Measurements from ENCODE around the gene RER1.

RER1 gene

DNA sequence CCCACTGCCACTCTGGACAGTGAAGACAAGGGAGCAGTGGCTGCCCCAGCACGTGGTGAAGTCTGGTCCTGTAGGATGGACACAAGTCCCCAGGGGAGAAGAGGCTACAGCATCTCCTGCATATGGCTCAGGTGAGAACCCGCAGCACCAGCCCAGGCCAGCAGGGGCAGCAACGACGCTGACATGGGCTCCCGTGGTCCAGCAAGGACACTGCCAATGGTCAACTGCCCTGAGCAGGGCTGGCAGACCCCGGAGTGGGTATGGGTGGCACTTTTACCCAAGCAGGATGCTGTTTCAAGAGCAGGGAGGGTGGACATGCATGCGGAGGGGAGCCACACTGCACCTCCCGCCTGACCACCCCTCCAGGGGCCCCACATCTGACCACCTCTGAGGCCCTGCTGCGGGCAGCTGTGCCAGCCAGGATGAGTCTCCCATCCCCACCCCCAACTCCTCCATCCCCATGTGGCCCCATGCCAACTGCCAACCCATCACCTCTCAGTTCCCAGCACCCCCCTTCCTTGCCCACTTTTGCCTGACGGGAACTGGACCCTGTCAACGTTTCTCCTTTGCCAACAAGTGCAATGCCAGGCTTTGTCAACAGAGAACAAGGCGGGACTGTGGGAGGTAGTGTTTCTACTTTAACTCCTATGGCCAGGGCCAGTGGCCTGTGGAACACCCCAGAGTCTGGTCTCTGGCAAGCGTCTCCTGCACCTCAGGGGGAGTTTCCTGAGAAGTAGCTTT lies 8.8 kb upstream of the RER1 start:
- Mint-ChIP-seq H3K4me3 (no peak overlapping the region), H3K9me3 (no peaks in the 10 kb centered on the region), H3K36me3 (ENCODE audit: insufficient read depth) (no peaks in the 10 kb centered on the region), H3K4me1 (no peaks in the 10 kb centered on the region), H3K27ac (ENCODE audit: low read depth) (no peak overlapping the region), H3K27me3 (no peaks in the 10 kb centered on the region)
- DNase-seq (ENCODE audit: low spot score in 2 of 2) = no peak
- no peak for ATAC-seq (replicated peaks; ENCODE audit: extremely low read depth, poor library complexity, severe bottlenecking)

GRCh38 chr1:2383576-2383975 lies 8.1 kb upstream of the RER1 start:
- H3K36me3 Mint-ChIP-seq (ENCODE audit: insufficient read depth) = no peaks in the 10 kb centered on the region
- H3K4me3 Mint-ChIP-seq = no peak overlapping the region
- ATAC-seq (replicated peaks; ENCODE audit: extremely low read depth, poor library complexity, severe bottlenecking) (no peak), DNase-seq (ENCODE audit: low spot score in 2 of 2) (no peak)
- no peaks in the 10 kb centered on the region for H3K4me1 Mint-ChIP-seq
- no peak overlapping the region for H3K27ac Mint-ChIP-seq (ENCODE audit: low read depth)
- no peaks in the 10 kb centered on the region for H3K27me3 Mint-ChIP-seq
- H3K9me3 Mint-ChIP-seq = no peaks in the 10 kb centered on the region

DNA sequence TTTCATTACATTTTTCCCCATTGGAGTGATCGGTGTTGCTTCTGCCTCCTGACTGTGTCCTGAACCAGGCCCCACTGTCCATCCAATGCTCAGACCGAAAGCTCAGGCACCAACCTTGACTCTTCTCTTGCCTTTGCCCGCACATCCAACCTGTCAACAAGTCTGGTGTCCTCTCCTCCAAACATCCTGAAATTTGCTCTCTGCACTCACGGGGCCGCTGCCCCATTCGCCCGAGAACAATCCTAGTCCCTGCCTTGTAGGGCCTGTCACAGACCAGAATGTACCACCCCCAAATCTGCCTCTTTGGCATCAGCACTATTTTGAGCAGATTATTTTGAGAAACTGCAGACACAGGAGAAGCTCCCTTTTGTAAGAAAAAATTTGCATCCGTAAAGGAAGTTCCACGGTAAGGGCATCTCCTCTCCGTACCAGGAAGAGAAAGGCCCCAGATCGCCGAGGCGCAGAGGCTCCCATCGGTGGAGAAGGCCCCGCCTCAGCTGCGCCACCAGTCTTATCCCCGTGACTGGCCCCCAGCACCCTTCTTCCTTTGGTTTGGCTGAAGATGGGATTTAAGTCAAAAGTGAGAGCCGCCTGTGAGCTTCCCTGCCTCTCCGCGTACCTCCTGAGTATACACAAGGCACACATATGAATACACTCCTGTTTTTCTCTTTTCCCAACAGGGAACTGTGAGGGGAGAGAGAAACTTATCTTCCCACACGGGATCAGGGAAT lies 7.3 kb upstream of the RER1 start:
- peaks cover under 1% of the 10 kb centered on the region for H3K36me3 Mint-ChIP-seq (ENCODE audit: insufficient read depth)
- no peak for ATAC-seq (replicated peaks; ENCODE audit: extremely low read depth, poor library complexity, severe bottlenecking)
- H3K4me3 Mint-ChIP-seq = no peak overlapping the region
- no peak overlapping the region for H3K27ac Mint-ChIP-seq (ENCODE audit: low read depth)
- DNase-seq (ENCODE audit: low spot score in 2 of 2) = no peak
- H3K27me3 Mint-ChIP-seq = no peaks in the 10 kb centered on the region
- H3K4me1 Mint-ChIP-seq = no peaks in the 10 kb centered on the region
- no peaks in the 10 kb centered on the region for H3K9me3 Mint-ChIP-seq

DNA sequence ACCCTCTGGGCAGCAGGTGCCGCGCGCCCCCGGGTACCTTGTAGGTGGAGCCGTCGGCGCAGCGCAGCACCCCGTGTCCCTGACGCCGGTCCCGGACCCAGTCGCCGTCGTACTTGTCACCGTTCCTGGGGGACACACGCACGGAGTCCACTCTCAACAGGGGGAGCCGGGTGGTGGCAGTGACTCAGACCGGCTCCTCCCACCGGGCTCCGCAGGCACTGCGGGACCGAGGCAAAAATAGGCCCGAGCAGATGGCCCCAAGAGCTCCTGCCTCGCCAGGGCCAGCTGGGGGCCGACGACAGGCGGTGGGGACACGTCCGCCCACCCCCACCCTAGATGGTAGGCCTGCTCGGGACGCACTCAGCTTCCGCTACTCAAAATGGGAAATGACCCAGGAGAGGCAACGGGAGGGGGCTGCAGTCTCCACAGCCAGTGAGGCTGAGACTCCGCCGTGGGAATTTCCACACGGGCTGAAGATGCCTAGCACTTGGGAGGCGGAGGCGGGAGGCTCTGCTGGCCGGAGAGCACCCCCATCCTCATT lies 6.6 kb upstream of the RER1 start:
- Mint-ChIP-seq H3K4me1 (no peaks in the 10 kb centered on the region), H3K4me3 (no peak overlapping the region), H3K27me3 (no peaks in the 10 kb centered on the region), H3K27ac (ENCODE audit: low read depth) (no peak overlapping the region), H3K9me3 (no peaks in the 10 kb centered on the region), H3K36me3 (ENCODE audit: insufficient read depth) (peaks cover 4% of the 10 kb centered on the region)
- ATAC-seq (replicated peaks; ENCODE audit: extremely low read depth, poor library complexity, severe bottlenecking) (no peak), DNase-seq (ENCODE audit: low spot score in 2 of 2) (no peak)

DNA sequence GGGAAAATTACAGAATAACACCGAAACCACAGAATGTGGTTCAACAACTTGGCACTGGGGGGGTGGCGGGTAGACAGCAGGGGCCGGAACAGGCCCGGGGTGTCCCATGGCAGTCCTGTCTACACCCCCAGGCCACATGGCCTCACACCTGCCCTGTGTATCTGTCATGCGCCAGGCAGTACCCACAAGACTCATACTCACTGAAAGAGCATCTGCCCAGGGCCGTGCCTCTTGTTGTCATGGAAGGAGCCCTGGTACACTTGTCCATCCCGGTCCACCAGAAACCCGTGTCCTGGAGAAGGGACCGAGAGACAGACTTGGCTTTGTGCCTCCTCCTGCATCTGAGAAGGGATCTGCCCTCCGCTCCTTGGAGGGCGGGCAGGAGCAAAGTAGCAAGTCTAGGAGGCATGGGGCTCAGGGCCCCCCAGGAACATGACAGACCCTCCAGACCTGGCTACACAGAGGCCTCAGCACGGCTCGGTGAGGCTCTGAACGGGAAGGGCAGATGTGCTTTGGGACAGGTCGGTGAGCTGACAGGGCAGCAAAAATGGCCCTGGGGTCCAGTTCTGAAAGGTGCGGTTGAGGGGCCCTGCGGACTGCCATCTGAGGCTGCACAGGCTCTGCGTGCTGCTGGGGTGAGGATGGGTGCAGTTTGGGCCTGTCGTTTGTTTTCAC lies 5.9 kb upstream of the RER1 start:
- H3K9me3 Mint-ChIP-seq = no peaks in the 10 kb centered on the region
- H3K4me1 Mint-ChIP-seq = no peaks in the 10 kb centered on the region
- H3K27me3 Mint-ChIP-seq = no peaks in the 10 kb centered on the region
- ATAC-seq (replicated peaks; ENCODE audit: extremely low read depth, poor library complexity, severe bottlenecking) (no peak), DNase-seq (ENCODE audit: low spot score in 2 of 2) (no peak)
- H3K4me3 Mint-ChIP-seq = no peak overlapping the region
- H3K36me3 Mint-ChIP-seq (ENCODE audit: insufficient read depth) = peaks cover 5% of the 10 kb centered on the region
- peak overlapping the region; percentile 16 for H3K27ac Mint-ChIP-seq (ENCODE audit: low read depth)

GRCh38 chr1:2386636-2387611 lies 4.7 kb upstream of the RER1 start:
- DNase-seq (ENCODE audit: low spot score in 2 of 2) (no peak), ATAC-seq (replicated peaks; ENCODE audit: extremely low read depth, poor library complexity, severe bottlenecking) (no peak)
- H3K4me1 Mint-ChIP-seq = no peaks in the 10 kb centered on the region
- peaks cover 9% of the 10 kb centered on the region for H3K36me3 Mint-ChIP-seq (ENCODE audit: insufficient read depth)
- H3K27me3 Mint-ChIP-seq = no peaks in the 10 kb centered on the region
- no peaks in the 10 kb centered on the region for H3K9me3 Mint-ChIP-seq
- no peak overlapping the region for H3K27ac Mint-ChIP-seq (ENCODE audit: low read depth)
- H3K4me3 Mint-ChIP-seq = no peak overlapping the region

DNA sequence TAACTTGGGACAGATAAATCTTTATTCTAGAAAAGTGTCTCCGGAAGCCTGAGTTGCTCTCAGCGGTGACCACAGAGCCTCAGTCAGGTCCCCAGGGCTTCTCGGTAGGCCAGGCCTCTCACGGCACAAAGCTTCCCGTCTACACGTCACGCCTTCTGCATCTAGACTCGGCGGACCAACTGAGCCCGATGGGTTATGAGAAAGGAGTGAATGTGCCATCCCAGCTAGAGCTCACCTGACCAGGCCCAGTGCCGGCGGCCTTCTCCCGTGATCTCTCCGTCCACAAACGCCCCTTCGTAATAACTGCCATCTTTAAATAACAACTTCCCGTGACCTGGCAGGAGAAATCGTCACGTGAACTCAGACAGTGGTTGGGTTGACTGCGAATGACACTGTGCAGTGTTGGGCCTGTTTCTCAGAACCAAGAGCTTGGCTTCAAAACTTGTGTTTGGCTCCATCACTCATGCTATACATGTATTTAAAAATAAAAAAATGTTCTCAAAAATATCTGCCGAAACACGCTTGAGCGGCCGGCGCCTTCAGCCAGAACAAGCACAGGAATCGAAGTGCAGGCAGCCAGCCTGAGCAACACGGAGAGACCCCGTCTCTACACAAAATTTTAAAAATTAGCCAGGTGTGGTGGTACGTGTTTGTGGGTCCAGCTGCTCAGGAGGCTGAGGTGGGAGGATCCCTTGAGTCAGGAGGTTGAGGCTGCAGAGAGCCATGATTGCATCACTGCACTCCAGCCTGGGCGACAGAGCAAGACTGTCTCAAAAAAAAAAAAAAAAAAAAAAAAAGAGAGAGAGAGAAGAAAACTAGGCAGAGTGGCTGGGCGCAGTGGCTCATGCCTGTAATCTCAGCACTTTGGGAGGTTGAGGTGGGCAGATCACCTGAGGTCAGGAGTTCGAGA lies 3.4 kb upstream of the RER1 start:
- peak overlapping the region; percentile 46 for H3K27ac Mint-ChIP-seq (ENCODE audit: low read depth)
- peaks cover 11% of the 10 kb centered on the region for H3K4me1 Mint-ChIP-seq
- no peak overlapping the region for H3K4me3 Mint-ChIP-seq
- no peak for ATAC-seq (replicated peaks; ENCODE audit: extremely low read depth, poor library complexity, severe bottlenecking)
- H3K9me3 Mint-ChIP-seq = no peaks in the 10 kb centered on the region
- no peak for DNase-seq (ENCODE audit: low spot score in 2 of 2)
- no peaks in the 10 kb centered on the region for H3K27me3 Mint-ChIP-seq
- H3K36me3 Mint-ChIP-seq (ENCODE audit: insufficient read depth) = peaks cover 12% of the 10 kb centered on the region

DNA sequence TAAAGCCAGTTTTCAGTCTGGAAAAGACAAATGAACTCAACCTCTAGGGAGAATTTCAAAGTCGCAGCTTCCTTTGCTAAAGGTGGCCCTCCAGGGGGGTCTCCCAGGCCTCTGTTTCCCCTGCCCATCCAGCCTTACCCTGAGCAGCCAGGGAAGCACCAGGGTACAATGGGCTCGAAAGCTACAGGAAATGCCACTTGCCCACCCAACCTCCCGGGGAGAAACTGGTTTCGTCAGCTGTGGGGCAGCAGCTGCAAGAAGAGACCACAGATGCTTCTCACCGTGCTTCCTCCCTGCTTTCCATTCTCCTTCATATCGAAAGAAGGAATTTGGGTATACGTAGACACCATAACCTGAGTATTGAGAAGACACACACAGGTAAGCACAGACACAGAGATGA lies 2.0 kb upstream of the RER1 start:
- Mint-ChIP-seq H3K27me3 (no peaks in the 10 kb centered on the region), H3K4me3 (peak overlapping the region; percentile 85), H3K4me1 (peaks cover 24% of the 10 kb centered on the region), H3K9me3 (no peaks in the 10 kb centered on the region), H3K36me3 (ENCODE audit: insufficient read depth) (peaks cover 16% of the 10 kb centered on the region), H3K27ac (ENCODE audit: low read depth) (no peak overlapping the region)
- ATAC-seq (replicated peaks; ENCODE audit: extremely low read depth, poor library complexity, severe bottlenecking) = no peak
- DNase-seq (ENCODE audit: low spot score in 2 of 2) = no peak

DNA sequence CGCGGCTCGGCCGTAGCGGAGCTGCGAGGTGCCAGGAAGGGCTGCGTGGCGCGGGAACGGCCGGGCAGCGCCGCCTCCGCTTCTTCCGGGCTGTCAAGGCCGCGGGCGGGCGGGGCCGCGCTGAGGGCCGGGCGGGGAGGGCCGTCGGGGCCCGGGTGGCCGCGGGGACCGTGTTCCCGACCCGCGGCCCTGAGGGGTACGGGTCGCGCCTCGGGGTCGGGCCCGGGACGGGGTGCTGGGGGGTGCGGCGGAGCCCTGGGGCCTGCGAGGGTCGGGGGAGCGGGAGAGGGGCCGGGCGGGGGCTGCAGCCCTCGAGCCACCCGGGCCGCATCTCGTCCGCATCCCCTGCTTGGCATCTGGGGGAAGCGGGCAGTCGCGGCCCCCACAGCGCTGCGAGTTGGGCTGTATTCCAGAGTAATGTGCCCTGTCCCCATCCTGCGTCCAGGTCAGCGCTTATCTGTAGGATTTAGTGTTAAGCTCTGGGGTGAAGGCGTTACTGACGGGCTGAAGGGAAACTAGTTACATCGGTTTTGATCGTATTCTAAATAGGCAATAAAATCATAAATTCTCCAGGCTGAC lies 379 bp downstream of the RER1 start:
- DNase-seq (ENCODE audit: low spot score in 2 of 2) (no peak), ATAC-seq (replicated peaks; ENCODE audit: extremely low read depth, poor library complexity, severe bottlenecking) (peak; percentile 12)
- H3K4me1 Mint-ChIP-seq = peaks cover 31% of the 10 kb centered on the region
- H3K27ac Mint-ChIP-seq (ENCODE audit: low read depth) = peak overlapping the region; percentile 92
- no peaks in the 10 kb centered on the region for H3K27me3 Mint-ChIP-seq
- peaks cover 30% of the 10 kb centered on the region for H3K36me3 Mint-ChIP-seq (ENCODE audit: insufficient read depth)
- H3K9me3 Mint-ChIP-seq = no peaks in the 10 kb centered on the region
- peak overlapping the region; percentile 85 for H3K4me3 Mint-ChIP-seq

GRCh38 chr1:2392686-2393085 lies 1.0 kb downstream of the RER1 start:
- H3K9me3 Mint-ChIP-seq = no peaks in the 10 kb centered on the region

GRCh38 chr1:2393471-2393877 lies 1.8 kb downstream of the RER1 start:
- Mint-ChIP-seq H3K4me1 (peaks cover 31% of the 10 kb centered on the region), H3K4me3 (peak overlapping the region; percentile 85), H3K27me3 (no peaks in the 10 kb centered on the region), H3K9me3 (no peaks in the 10 kb centered on the region), H3K27ac (ENCODE audit: low read depth) (peak overlapping the region; percentile 92), H3K36me3 (ENCODE audit: insufficient read depth) (peaks cover 34% of the 10 kb centered on the region)
- ATAC-seq (replicated peaks; ENCODE audit: extremely low read depth, poor library complexity, severe bottlenecking) (no peak), DNase-seq (ENCODE audit: low spot score in 2 of 2) (no peak)

More at GRCh38 chr1:2392686-2393085, 1.0 kb downstream of the RER1 start:
- Mint-ChIP-seq H3K27ac (ENCODE audit: low read depth) (peak overlapping the region; percentile 92), H3K27me3 (no peaks in the 10 kb centered on the region), H3K4me1 (peaks cover 31% of the 10 kb centered on the region), H3K36me3 (ENCODE audit: insufficient read depth) (peaks cover 34% of the 10 kb centered on the region), H3K4me3 (peak overlapping the region; percentile 85)
- no peak for ATAC-seq (replicated peaks; ENCODE audit: extremely low read depth, poor library complexity, severe bottlenecking)
- DNase-seq (ENCODE audit: low spot score in 2 of 2) = no peak

Data from central memory CD8-positive, alpha-beta T cell (primary cell).